Activated naive CD8-positive, alpha-beta T cell treated with anti-CD3 and anti-CD28 coated beads, Interleukin-2, amount 10 ng/mL, durations not matched to agents 7 days and 5 days (primary cell): Measurements from ENCODE around the gene UGT1A10. TPM values are rescaled to one million over a fixed set of nuclear protein-coding genes. Genes with fewer than 3 reads are reported as not detected.

ENCODE experiments used
- ATAC-seq: fragments of 150-1000 bp; cut with Tn5 transposase; one replicate; pipeline ENCODE4 v1.10.0; 2021; ENCODE audit warnings: low read depth, moderate library complexity
- POLR2A ChIA-PET: fragments of 350-600 bp; sonication (Branson Sonifier 250); formaldehyde crosslinking; loops from one replicate; lab custom pipeline; 2021; ENCODE audit warnings: antibody characterized with exemption; lab: Charles Lee
- DNase-seq: peaks from one replicate; pipeline ENCODE4 v3.0.0; 2021
- H3K27ac Mint-ChIP-seq: one replicate; pipeline ENCODE4 v1.8.0; 2022; ENCODE audit warnings: mild to moderate bottlenecking, mixed read lengths
- H3K27me3 Mint-ChIP-seq: one replicate; pipeline ENCODE4 v1.8.0; 2022; ENCODE audit warnings: mild to moderate bottlenecking, moderate library complexity, mixed read lengths
- H3K36me3 Mint-ChIP-seq: one replicate; pipeline ENCODE4 v1.8.0; 2021; ENCODE audit warnings: mild to moderate bottlenecking, mixed read lengths
- H3K4me1 Mint-ChIP-seq: one replicate; pipeline ENCODE4 v1.8.0; 2021; ENCODE audit warnings: mixed read lengths
- H3K4me3 Mint-ChIP-seq: one replicate; pipeline ENCODE4 v1.8.0; 2022; ENCODE audit warnings: mild to moderate bottlenecking, moderate library complexity, mixed read lengths
- H3K9me3 Mint-ChIP-seq: one replicate; pipeline ENCODE4 v1.8.0; 2021; ENCODE audit warnings: mixed read lengths
- total RNA-seq, 2 experiments: library from RNA; stranded (reverse); gene quantifications; one replicate each; pipeline ENCODE4 v1.2.3, GENCODE V29; 2021

The UGT1A10 gene
- total RNA-seq, 2 experiments from 2014 or later = not detected

DNA sequence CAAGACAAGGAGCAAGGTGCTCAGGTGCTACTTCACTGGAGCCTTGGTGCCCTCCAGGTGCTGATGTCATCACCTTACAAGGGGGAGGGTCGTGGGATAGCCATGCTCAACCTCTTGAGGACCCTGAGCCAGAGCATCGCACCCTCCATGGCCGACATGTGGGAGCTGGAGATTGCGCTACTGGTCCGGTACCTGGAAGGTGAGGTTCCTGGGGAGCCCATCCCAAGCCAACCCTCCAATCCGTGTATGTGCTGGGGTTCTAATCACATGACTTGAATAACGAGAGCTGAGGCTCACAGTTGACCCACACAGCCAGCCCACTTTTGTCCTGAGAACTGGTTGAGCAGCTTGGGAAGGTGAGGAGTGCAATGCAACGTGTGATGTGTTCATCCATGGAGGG is 167.7 kb downstream of the UGT1A10 start:
- ATAC-seq (no peak), DNase-seq (no peak)
- Mint-ChIP-seq H3K9me3 (no peaks in the 10 kb centered on the region), H3K27me3 (peaks cover 20% of the 10 kb centered on the region), H3K36me3 (no peaks in the 10 kb centered on the region), H3K4me1 (peaks cover 7% of the 10 kb centered on the region), H3K27ac (no peak overlapping the region), H3K4me3 (no peak overlapping the region)
- POLR2A ChIA-PET = no interaction called here

DNA sequence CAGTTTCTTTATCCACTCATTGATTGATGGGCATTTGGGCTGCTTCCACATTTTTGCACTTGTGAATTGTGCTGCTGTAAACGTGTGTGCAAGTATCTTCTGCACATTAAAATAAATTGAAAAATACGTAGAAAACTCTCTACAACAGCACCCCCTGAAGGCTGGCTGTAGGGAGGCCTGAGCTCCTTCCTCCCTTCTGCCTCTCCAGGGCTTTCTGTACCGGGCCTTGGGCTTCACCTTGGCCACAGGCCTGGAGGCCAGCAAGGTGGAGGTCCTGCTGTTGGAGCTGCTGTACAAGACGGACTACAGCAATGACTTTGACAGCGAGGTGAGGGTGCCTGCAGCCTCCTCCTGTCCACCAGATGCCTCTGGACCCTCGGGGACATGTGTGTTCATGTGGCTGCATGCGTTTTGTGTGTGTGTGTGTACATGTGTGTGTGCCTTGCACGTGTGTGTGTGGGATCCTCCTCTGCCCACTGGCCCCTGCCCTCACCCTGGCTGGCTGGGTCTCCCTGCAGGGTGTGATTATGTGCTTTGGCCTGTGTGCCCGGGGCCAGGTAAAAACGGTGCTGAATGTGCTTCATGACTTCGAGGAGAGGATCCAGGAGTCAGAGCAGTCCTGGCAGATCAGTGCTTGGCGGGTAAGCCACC is 171.1 kb downstream of the UGT1A10 start:
- Mint-ChIP-seq H3K27ac (no peak overlapping the region), H3K4me3 (no peak overlapping the region), H3K9me3 (no peaks in the 10 kb centered on the region), H3K36me3 (no peaks in the 10 kb centered on the region), H3K27me3 (peaks cover 20% of the 10 kb centered on the region), H3K4me1 (no peaks in the 10 kb centered on the region)
- POLR2A ChIA-PET = no interaction called here
- ATAC-seq (no peak), DNase-seq (no peak)

DNA sequence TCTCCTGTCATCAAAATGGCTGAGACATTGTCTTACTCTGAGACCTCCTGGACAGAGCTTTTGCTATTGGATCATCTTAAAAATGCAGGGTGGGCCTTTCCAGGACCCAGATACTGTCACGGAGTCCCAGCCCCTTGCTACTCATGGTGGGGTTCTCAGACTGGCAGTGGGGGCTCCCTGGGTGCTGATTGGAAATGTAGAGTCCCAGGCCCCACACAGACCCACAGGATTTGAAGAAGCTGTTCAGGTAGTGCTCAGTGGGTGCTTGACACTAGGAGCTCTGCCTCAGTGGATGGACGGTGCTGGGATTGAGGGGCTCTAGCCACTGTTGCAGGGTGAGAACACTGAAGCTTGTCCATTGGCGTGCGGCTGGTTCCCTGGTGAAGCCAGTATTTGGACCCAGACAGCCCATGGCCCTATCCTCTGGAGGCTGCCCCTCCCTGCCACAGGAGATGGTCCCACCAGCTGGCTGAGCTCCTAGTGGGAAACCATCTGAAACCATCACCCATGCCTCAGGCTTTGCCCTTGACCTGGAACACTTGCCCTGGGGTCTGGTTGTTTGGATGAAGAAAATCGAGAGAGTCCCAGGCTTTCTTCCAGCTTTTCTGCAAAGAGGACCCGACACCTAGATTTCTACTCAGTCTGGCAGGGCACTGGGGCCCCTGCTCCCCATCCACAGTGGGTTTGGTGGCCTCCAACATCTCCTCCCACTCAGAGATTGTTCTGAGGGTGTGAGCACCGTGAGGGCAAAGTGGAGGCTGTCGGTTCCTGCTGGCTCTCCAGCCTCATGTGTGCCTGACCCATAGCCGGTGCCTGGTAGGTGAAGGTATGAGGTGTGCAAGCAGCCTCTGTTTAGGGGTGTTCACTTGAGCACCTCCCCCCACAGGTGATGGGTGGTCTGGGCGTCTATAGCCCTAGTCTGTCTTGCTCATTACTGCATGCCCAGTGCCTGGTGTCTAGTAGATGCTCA is 172.0 kb downstream of the UGT1A10 start:
- no peak overlapping the region for H3K27ac Mint-ChIP-seq
- DNase-seq (no peak), ATAC-seq (no peak)
- no peaks in the 10 kb centered on the region for H3K36me3 Mint-ChIP-seq
- H3K4me1 Mint-ChIP-seq = no peaks in the 10 kb centered on the region
- H3K27me3 Mint-ChIP-seq = peaks cover 17% of the 10 kb centered on the region
- POLR2A ChIA-PET = interaction anchor here (0.5 kb wide), 1 partner anchor 106 kb away, joined by 4 read pairs; no protein-coding TSS in a partner anchor
- H3K4me3 Mint-ChIP-seq = no peak overlapping the region
- H3K9me3 Mint-ChIP-seq = no peaks in the 10 kb centered on the region

- ATAC-seq = no peak
- DNase-seq = no peak
- no peaks in the 10 kb centered on the region for H3K4me1 Mint-ChIP-seq
These were observed 174.1 kb downstream of the UGT1A10 start for GRCh38 chr2:233810385-233810784.

DNA sequence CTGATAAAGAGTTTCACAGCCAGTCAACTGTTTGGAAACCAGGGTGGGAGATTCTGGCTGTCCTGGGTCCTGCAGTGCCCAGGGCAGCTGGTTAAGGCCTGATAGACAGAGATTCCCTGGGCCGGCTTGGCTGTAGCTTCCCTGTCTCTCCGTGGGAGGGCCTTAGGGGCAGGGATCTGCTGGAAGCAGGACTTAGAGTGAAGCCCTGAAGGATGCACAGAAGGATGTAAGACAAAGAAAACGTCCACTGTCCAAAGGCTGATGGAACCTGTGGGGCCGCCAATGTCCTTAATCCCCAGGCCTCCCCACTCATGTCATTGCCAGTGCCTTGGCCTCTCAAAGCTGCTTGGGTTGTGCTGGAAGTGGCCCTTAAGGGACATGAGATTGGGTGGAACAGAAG is 174.8 kb downstream of the UGT1A10 start:
- Mint-ChIP-seq H3K4me1 (no peaks in the 10 kb centered on the region), H3K9me3 (no peaks in the 10 kb centered on the region), H3K27me3 (peaks cover 12% of the 10 kb centered on the region), H3K27ac (no peak overlapping the region), H3K4me3 (no peak overlapping the region), H3K36me3 (no peaks in the 10 kb centered on the region)
- DNase-seq (no peak), ATAC-seq (no peak)
- POLR2A ChIA-PET = no interaction called here

More at GRCh38 chr2:233810385-233810784, 174.1 kb downstream of the UGT1A10 start:
- POLR2A ChIA-PET = no interaction called here
- Mint-ChIP-seq H3K27ac (no peak overlapping the region), H3K9me3 (no peaks in the 10 kb centered on the region), H3K36me3 (no peaks in the 10 kb centered on the region), H3K27me3 (peaks cover 11% of the 10 kb centered on the region), H3K4me3 (no peak overlapping the region)

DNA sequence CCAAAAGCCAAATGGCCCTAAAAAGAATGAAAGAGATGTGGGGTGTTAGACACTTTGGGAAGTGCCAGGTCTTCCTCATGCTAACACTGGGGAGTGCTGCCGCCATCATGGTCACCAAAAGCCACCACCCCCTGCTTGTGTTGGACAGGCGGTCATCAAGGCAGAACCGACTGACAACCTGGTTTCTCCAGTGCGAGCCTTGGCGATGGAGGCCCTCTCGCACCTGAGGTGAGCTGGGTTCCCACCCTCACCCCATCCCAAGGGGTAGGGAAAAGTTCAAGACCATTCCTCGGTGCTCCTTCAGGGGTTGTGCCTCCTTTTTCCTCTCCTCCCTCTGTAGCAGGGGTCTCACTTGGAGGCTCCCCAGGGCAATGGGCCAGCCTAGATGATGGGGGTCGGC is 175.5 kb downstream of the UGT1A10 start:
- Mint-ChIP-seq H3K36me3 (no peaks in the 10 kb centered on the region), H3K27me3 (peaks cover 10% of the 10 kb centered on the region), H3K9me3 (no peaks in the 10 kb centered on the region), H3K4me1 (no peaks in the 10 kb centered on the region), H3K4me3 (no peak overlapping the region), H3K27ac (no peak overlapping the region)
- ATAC-seq (no peak), DNase-seq (no peak)
- POLR2A ChIA-PET = no interaction called here

DNA sequence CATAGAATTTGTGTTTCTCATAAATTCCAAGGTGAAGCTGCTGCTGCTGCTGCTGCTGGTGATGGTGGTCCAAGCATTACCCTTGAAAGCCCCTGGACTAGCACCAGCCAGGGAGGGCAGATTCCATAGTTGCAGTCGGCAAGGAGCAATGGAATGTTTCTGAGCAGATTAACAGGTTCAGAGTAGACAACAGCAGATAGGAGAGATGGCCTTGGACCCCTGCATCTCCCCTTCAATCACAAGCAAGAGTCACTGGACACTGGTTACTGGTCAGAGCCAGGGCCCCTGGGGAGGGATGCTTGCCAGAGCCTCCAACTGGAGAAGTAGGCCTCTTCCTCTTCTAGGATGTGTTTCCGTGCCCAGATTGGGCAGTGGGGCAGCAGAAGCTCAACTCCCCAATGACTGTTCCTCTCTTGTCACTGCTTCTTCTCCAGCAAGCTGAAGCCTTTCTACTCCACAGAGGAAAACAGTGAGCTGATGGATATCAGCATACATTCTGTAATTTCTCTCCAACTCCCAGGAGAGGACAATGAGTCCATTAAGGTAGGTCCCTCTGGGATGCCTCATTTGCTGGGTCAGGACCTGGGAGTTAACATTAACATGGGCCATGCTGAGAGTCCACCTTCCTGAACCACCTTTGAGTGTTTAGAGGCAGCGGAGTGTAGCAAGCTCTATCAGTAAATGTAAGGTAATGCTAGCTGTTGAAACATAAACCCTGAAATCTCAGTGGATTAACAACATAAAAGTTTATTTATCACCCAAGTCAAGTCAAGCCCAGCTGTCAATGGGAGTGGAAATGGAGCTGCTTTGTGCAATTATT is 177.2 kb downstream of the UGT1A10 start:
- DNase-seq = no peak
- H3K4me3 Mint-ChIP-seq = no peak overlapping the region
- POLR2A ChIA-PET = no interaction called here
- no peak overlapping the region for H3K27ac Mint-ChIP-seq
- H3K36me3 Mint-ChIP-seq = no peaks in the 10 kb centered on the region
- H3K4me1 Mint-ChIP-seq = peaks cover 3% of the 10 kb centered on the region
- ATAC-seq = no peak
- H3K9me3 Mint-ChIP-seq = no peaks in the 10 kb centered on the region
- peaks cover 10% of the 10 kb centered on the region for H3K27me3 Mint-ChIP-seq

DNA sequence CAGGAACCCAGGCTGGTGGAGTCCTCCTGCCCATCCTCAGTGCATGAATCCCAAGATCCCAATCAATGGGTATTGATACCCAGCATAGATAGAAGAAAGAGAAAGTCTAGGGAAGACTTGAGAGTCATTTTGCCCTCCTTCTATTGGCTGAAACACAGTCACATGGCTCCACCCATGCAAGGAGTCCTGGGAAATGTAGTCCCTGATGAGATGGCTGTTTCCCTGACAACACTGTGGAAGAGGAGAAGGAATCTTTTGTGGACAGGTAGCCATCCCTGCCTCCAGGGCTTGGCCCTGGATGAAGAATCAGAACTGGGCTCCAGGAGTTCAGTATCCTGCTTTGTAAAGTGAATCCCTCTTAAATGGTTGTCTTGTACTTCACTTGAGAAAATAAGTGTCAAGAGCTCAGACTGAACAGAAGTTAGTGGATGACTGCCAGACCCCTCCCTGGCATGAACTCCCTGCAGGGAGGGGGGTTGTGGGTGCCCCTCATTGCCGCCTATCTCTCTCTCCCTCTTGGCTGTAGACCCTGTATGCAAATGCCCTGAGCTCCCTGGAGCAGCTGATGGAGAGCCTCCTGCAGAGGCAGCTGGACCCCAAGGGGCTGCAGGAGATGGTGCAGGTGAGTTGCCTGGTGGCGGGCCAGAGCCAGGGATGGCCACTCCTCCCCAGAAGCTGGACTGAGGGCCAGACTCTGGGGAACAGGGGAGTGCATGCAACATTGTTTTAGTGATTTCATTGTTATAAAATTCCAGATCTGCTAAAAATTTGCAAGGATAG is 178.0 kb downstream of the UGT1A10 start:
- no peak for DNase-seq
- H3K4me1 Mint-ChIP-seq = peaks cover 3% of the 10 kb centered on the region
- H3K27ac Mint-ChIP-seq = no peak overlapping the region
- peaks cover 10% of the 10 kb centered on the region for H3K27me3 Mint-ChIP-seq
- H3K4me3 Mint-ChIP-seq = no peak overlapping the region
- H3K9me3 Mint-ChIP-seq = no peaks in the 10 kb centered on the region
- POLR2A ChIA-PET = no interaction called here
- no peaks in the 10 kb centered on the region for H3K36me3 Mint-ChIP-seq
- ATAC-seq = no peak

GRCh38 chr2:233815861-233816260 is 179.6 kb downstream of the UGT1A10 start:
- Mint-ChIP-seq H3K27ac (no peak overlapping the region), H3K4me1 (peaks cover 3% of the 10 kb centered on the region), H3K4me3 (no peak overlapping the region), H3K36me3 (no peaks in the 10 kb centered on the region), H3K9me3 (no peaks in the 10 kb centered on the region), H3K27me3 (peaks cover 10% of the 10 kb centered on the region)
- no peak for DNase-seq
- ATAC-seq = no peak
- POLR2A ChIA-PET = no interaction called here

- DNase-seq = no peak
- H3K4me3 Mint-ChIP-seq = no peak overlapping the region
- POLR2A ChIA-PET = no interaction called here
- no peak overlapping the region for H3K27ac Mint-ChIP-seq
- ATAC-seq = no peak
- H3K27me3 Mint-ChIP-seq = peaks cover 10% of the 10 kb centered on the region
- H3K9me3 Mint-ChIP-seq = no peaks in the 10 kb centered on the region
- no peaks in the 10 kb centered on the region for H3K36me3 Mint-ChIP-seq
- H3K4me1 Mint-ChIP-seq = peaks cover 3% of the 10 kb centered on the region
These were observed 180.1 kb downstream of the UGT1A10 start for GRCh38 chr2:233816334-233816733.

GRCh38 chr2:233816771-233817170 is 180.5 kb downstream of the UGT1A10 start:
- Mint-ChIP-seq H3K4me1 (peaks cover 3% of the 10 kb centered on the region), H3K4me3 (no peak overlapping the region), H3K27ac (no peak overlapping the region), H3K9me3 (no peaks in the 10 kb centered on the region), H3K36me3 (no peaks in the 10 kb centered on the region), H3K27me3 (peaks cover 10% of the 10 kb centered on the region)
- DNase-seq (no peak), ATAC-seq (no peak)
- POLR2A ChIA-PET = no interaction called here

GRCh38 chr2:233817361-233817911 is 181.2 kb downstream of the UGT1A10 start:
- POLR2A ChIA-PET = no interaction called here
- Mint-ChIP-seq H3K4me1 (peaks cover 3% of the 10 kb centered on the region), H3K27me3 (peaks cover 10% of the 10 kb centered on the region), H3K4me3 (no peak overlapping the region), H3K36me3 (no peaks in the 10 kb centered on the region), H3K27ac (no peak overlapping the region), H3K9me3 (no peaks in the 10 kb centered on the region)
- DNase-seq (no peak), ATAC-seq (no peak)
